DMS153 treated with DMSO at 0.1 percent for 48 hours (cell line): ENCODE data around the gene LRP5.
"Not testable (repeated sequence)": the region's sequence is repeated elsewhere in the genome, so short reads cannot be mapped to it uniquely, and the experiment has no call there.

Source experiments
- DNase-seq: peaks from one replicate; lab custom pipeline; 2025; ENCODE audit not compliant: unreplicated experiment; lab: John Stamatoyannopoulos, UW

Gene LRP5

DNA sequence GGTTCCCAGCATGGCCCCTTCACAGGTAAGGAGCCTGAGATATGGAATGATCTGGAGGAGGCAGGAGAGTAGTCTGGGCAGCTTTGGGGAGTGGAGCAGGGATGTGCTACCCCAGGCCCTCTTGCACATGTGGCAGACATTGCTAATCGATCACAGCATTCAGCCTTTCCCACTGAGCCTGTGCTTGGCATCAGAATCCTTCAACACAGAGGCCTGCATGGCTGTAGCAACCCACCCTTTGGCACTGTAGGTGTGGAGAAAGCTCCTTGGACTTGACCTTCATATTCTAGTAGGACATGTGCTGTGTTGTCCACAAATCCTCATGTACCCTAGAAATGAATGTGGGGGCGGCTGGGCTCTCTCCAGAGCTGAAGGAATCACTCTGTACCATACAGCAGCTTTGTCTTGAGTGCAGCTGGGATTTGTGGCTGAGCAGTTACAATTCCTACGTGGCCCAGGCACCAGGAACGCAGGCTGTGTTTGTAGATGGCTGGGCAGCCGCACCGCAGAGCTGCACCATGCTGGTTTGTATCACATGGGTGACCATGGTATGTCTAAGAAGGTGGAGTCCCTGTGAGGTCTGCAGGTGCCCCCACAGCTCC, 126.4 kb downstream of the LRP5 start:
- no peak for DNase-seq

DNA sequence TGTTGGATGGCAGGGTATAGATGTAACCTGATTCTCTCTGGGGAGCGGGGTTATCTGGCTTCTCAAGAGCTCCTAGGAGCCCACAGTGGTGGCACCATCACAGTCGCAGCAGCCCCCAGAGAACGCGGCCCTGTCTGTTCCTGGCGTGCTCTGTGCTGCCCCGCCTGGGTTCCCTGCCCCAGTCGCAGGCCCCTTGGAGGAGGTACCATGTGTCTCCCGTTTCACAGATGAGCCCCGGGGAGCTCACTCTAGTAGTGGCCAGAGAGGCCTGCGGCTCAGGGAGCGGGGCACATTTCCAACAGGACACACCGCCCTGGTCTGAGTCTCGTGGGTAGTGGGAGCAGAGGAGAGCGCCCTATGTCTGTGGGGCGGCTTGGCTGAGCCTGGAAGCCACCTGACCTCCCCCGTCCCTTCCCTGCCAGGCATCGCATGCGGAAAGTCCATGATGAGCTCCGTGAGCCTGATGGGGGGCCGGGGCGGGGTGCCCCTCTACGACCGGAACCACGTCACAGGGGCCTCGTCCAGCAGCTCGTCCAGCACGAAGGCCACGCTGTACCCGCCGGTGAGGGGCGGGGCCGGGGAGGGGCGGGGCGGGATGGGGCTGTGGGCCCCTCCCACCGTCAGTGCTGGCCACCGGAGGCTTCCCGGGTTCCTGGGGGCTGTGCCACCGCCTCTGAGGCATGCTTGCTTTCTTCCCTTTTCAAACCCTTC, 127.1 kb downstream of the LRP5 start:
- no peak for DNase-seq

DNA sequence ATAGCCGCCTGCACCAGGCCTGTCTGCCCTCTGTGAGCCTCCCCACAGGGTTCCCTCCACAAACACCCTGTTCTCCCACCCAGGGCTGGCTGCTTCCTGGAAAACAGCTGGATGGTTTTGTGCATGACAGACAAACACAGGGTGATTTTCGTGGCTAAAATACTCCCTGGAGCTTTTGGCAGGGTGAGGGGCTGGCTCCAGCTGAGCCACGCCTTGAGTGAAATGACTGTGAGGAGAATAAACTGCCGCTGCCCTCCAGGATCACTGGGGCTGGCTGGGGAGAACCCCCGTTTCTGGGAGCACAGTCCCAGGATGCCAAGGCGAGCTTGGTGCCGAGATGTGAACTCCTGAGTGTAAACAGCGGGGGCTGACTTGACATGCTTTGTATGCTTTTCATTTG, 127.8 kb downstream of the LRP5 start:
- DNase-seq, result no peak

DNA sequence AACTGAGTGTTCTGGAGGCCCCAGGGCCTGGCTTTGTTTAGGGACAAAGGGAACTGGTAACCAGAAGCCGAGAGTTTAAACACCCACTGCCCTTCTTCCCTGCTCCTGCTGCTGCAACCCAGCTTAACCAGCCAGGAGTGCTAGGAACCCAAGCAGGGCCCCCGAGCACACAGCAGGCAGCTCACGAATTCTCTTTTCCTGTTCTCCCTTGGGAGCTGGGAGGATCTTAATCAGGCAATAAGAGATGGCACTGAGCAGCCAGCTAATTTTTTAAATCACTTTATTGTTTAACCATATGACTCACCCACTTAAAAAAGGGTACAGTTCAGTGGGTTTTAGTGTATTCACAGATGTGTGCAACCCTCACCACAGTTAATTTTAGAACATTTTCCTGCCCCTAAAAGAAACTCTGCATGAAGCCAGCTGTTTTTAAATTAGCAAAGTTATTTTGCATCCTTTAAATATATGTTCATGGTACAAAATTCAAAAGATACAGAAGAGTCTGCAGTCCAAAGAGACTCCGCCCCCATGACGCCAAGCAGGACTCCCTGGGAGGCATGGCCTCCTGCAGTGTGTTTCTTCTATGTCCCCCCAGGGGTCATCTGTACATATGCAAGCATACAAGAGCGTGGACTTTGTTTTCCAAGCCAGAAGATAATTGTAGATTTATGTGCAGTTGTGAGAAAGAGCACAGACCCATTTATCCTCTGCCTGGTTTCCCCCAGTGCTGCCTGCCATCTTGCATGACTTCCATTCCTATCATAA, 129.3 kb downstream of the LRP5 start:
- DNase-seq, result peak; percentile 13

DNA sequence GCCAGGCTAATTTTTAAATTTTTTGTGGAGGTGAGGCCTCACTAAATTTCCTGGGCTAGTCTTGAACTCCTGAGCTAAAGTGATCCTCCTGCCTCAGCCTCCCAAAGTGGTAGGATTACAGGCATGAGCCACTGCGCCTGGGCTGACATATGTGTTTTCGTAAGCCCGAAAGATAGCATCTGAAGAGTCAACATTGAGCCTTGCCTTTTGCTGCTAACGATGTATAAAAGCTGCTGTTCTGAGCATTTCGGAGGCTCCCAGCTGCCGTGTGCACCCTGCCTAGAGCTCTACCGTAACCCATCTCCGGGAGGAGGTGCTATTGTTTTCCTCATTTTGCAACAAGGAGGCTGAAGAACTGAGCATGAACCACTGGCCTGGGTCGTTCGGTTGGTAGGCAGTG, 130.0 kb downstream of the LRP5 start:
- DNase-seq, result no peak

DNA sequence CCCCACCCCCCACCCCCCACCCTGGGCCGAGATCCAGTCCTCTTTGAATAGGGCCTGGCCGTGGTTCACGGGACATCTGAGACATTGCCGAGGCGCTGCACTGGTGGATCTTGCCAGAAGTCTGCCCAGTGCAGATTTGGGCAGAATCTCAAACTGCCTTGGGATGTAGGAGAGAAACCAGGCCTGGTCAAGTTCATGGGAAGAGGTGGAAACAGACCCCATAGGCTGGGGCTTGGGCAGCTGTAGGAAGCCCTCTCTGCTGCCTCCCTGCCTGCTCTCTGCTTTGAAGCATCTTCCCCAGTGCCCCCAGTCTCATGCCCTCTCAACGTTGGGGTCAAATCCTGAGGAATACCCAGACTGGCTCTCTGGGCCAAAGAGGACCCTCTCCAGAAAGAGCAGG, 132.2 kb downstream of the LRP5 start:
- DNase-seq, result no peak

DNA sequence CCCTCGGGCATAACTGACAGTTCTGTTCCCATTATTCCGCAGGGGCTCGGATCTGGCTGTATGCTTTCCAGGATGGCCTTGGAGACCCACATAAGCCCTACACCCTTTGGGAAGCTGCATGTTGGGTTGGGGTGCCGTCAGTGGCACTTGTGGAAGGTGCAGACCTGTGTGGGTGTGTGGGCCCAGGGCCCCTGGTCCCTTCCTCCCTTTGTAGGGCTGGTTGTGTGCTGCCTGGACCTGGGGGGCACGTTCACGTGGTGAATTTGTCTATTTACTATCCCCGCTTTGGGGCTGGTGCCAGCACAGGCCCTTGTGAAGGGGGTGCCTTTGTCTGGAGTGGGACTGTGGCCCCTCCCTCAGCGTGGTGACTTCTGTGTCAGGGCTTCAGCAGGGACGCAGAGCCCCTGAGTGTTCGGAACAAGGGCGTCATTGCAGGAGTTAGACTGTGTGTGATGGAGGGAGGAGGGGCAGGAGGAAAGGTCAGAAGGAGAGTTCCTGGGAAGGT, 133.2 kb downstream of the LRP5 start:
- DNase-seq, result no peak

DNA sequence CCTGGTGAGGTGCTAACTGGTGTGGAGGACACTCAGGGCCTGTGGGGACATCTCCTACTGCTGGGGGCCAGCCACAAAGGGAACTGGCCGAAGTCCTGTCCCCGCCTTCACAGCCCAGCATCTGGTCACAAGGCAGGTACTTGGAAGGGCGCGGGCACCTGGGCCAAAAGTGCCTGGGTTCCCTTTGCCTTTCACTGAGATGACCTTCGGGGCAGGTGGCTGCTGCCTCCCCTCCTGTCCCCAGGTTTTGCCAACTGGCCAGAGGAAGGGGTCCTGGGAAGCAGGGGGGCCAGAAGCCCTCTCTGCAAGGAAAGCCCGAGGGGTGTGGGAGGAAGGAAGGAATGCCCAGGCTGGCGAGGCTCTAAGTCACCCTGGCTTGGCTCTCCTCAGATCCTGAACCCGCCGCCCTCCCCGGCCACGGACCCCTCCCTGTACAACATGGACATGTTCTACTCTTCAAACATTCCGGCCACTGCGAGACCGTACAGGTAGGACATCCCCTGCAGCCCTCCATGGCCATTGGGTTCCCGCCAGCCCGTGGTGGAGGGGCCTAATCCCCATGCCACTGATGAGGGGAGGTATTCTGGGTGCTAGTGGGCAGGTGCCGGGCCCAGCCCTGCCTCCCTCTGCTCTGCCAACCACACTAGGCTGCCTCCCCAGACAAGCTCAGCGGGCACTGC, 133.8 kb downstream of the LRP5 start:
- no peak for DNase-seq

DNA sequence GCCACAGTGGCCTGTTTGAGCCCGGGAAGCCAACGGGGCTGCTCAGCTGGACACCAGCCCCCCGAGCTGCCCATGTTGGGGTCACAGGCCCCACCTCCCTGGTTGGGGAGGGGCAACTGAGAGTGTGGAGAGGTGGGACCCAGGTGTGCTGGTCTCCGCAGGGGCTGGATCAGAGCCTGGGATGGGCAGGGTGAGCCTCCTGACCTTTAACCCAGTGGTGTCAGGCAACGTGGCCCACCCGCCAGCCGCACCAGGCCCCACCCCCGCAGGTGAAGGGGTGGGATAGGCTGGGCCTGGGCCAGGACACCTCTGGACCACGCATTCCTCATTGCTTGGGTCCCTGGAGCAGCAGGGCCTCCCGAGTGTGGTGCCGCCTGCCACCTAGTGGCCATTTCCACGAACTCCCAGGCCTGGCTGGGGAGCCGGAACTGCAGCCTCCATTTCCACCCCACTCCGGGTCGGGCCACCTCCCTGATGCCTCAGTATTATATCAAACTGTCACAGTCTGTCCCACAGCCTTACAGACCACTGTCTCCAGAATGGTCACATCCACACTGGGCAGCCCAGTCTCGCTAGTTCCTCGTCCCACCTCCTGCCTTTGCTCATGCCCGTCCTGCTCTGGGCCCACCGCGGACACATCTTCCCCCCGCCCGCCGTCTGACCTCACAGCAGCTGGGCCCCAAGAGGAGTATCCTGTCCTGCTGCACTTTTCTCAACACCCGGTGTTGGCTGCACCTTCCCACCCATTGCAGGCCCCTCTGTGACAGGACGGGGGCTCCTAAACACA, 134.8 kb downstream of the LRP5 start:
- DNase-seq, result peak; percentile 52

DNA sequence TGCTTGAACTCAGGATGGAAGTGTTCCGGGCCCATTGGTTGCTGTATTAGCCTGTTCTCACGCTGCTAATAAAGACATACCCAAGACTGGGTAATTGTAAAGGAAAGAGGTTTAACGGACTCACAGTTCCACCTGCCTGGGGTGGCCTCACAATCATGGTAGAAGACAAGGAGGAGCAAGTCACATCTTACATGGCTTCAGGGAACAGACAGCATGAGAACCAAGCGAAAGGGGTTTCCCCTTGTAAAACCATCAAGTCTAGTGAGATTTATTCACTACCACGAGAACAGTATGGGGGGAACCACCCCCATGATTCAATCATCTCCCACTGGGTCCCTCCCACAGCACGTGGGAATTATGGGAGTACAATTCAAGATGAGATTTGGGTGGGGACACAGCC, 135.5 kb downstream of the LRP5 start:
- DNase-seq, result not testable (repeated sequence)

DNA sequence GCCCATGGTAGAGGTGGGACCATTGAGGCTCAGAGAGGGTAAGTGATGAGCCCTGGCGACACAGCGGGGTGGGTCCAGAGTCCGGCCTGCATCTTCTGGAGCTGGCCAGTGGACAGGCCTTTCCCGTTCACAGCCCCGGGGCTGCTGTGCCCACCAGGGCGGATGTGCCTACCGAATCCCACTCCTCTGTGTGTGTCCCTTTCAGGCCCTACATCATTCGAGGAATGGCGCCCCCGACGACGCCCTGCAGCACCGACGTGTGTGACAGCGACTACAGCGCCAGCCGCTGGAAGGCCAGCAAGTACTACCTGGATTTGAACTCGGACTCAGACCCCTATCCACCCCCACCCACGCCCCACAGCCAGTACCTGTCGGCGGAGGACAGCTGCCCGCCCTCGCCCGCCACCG, 136.2 kb downstream of the LRP5 start:
- DNase-seq, result no peak

DNA sequence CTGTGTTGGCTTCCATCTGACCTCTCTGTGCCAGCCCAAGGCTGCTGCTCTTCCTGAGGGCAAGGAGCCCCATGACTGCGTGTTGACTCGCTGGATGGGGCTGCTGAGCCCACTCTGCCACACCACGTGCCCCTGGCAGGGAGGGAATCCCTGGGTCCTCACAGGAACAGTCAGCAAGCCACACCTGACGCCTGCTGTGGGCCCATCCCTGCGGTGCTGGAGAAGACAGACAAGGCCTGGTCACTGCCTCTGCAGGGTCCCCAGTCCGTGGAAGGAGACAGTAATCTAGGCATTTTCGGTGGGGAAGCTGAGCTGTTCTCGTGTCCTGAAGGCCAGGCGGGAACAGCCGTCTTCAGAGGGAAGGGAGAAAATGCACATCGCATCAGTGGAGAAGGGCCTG, 137.6 kb downstream of the LRP5 start:
- no peak for DNase-seq

DNA sequence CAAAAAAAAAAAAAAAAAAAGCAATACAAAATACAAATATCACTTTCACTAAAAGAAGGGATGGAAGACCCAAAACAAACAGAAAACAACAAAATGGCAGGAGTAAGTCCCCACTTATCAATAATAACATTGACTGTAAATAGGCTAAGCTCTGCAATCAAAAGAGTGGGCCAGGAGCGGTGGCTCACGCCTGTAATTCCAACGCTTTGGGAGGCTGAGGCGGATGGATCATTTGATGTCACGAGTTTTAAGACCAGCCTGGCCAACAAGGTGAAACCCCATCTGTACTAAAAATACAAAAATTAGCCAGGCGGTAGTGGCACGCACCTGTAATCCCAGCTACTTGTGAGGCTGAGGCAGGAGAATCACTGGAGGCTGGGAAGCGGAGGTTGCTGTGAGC, 138.3 kb downstream of the LRP5 start:
- DNase-seq, result no peak

DNA sequence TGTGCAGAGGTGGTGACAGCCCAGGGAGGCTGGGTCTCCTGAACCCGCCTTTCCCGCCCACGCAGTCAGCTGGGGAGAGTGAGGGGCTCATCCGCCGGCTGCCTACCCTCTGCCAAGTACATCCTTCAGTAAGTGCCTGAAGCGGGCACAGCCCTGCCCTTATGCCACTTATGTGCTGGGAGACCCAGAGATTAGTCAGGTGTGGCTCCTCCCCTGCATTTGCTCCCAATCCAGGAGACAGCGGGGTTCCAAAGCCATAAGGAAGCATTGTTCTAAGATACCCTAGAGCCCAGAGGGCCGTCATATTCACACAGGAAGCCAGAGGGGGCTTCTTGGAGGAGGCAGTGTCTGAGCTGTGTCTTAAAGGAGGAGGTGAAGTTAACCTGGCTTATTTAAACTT, 142.4 kb downstream of the LRP5 start:
- DNase-seq, result no peak

DNA sequence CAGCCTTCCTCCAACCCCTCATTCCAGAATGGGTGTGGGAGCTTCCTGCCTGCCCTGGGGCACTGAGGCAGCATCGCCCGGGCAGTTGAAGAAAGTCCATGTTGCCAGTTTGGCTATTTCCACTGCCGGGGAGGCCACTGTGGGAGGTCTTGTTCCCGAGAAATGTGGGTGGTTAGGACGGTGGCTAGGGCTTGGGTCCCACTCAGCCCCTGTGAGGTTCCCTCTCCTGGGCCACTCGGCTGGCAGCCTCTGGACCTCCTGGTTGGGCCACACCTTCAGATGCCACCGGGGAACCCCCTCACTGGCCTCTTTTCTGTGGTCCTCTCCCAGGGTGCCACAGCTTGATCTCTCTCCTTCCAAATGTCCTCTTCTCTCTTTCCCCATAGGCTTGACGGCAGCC, 143.1 kb downstream of the LRP5 start:
- DNase-seq, result no peak

DNA sequence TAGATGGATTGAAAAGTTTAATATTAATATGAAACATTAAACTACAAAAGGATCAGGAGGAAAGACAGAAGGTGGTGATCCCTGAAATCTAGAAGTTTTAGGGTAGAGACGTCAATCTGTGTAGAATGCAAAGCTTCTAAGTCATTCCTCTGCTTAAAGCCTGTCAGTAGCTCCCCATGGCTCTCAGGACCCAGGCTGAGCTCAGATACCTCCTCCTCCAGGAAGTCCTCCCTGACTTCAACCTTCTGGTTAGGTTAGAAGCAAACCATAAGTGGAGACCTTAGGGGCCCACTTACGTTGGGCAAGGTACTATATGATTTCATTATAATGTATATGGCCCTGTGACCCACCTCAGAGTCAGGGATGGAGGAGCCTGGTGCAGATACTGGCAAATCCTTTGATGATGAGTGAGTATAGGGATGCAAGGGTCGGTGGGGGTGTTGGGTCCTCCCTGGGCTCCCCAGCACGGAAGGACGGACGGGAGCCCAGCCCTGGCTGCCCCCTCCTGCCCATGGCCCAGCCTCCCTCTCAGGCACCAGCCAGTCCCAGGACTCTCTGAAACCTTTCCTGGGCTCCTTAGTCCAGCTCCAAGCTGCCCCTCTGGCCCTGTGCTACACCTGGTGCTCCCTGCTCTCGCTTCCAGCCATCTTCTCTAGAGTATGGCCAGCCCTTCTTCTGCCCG, 145.0 kb downstream of the LRP5 start:
- no peak for DNase-seq

DNA sequence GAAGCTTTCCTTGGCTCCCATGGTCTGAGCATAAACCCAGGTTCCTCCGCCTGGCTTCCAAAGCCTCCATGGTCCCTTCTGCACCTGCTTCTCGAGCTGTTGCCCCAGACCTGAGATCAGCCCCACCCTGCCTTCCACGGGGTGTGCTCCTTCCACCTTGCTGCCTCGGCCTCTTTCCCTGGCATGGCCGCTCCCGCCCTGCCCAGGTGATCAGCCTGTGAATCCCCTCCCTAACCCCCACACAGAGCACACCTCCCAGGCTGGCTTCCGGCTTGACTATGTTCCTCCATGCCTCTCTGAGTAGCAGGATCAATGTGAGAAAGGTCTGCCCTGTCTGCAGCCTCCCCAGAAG, 145.5 kb downstream of the LRP5 start:
- DNase-seq, result no peak

DNA sequence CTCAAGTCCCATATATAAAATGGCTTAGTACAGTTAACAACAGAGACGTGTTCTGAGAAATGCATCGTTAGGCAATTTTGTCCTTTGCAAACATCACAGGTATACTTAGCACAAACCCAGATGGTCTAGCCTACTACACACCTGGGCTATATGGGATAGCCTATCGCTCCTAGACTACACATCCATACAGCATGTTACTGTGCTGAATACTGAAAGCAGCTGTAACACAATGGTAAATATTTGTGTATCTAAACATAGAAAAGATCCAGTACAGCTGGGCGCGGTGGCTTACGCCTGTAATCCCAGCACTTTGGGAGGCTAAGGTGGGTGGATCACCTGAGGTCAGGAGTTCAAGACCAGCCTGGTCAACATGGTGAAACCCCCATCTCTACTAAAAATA, 145.9 kb downstream of the LRP5 start:
- not testable (repeated sequence) for DNase-seq

DNA sequence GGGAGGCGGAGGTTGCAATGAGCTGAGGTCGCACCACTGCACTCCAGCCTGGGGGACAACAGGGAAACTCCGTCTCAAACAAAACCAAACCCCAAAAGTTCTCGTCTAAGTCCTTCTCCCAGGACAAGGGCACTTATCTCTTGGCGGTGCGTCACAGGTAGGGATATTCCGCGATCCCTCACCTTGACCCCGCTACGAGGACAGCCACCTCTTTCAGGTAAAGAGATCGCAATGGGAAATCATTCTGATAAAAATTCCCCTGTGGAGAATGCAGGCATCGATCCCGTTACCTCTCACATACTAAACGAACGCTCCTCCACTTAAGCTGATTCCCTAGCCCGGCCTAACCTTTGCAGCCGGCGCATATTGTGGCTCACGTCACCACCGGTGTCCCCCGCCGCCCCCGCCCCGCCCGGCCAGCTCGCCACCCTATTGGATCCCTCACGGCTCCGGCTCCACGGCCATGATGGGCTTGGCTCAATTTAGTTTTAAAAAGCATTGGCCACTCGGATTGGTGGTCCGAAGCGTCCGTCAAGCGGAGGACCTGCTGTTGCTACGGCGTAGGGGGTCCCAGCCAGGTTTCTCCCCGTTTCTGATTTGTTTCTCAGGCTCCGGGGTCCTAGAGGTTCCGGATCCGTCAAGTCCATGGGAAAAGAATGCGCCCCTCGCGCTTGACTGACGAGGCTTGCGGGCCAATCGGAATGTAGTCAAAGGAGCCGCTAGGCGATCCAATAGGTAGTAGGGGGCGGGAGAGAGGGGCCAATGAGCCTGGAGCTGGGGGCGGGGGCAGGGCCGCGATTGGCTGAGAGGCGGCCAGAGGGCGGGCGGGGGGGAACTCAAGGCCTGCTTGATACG, 147.7 kb downstream of the LRP5 start:
- peak; percentile 98 for DNase-seq
